ACHN (cell line): ENCODE measurements around the gene VPS8.
"Not testable (repeated sequence)": the region's sequence is repeated elsewhere in the genome, so short reads cannot be mapped to it uniquely, and the experiment has no call there.

Experiments used
- DNase-seq: peaks from one replicate; pipeline ENCODE4 v3.0.0-alpha.2; 2015
- in situ Hi-C: cut with HindIII; loops from 2 replicates; pipeline ENCODE4 v1.10.0; 2017; ENCODE audit warnings: low sequenced_read_pairs, low pct_ligation_motif_present, low pct_unique_long_range_greater_than_20kb

The VPS8 gene

GRCh38 chr3:185017584-185017983 lies 205.6 kb downstream of the VPS8 start:
- in situ Hi-C loops, DNase-seq: not testable (repeated sequence)

GRCh38 chr3:185017996-185018395 lies 206.0 kb downstream of the VPS8 start:
- in situ Hi-C loops, DNase-seq: not testable (repeated sequence)

- in situ Hi-C loops: no loop called here
- no peak for DNase-seq
Measured at GRCh38 chr3:185021256-185021655, 209.3 kb downstream of the VPS8 start.

- in situ Hi-C loops: no loop called here
- DNase-seq: no peak
Measured at GRCh38 chr3:185024406-185024805, 212.4 kb downstream of the VPS8 start.

- in situ Hi-C loops: no loop called here
- no peak for DNase-seq
Measured at GRCh38 chr3:185024966-185025365, 213.0 kb downstream of the VPS8 start.

- in situ Hi-C loops: no loop called here
- no peak for DNase-seq
Measured at GRCh38 chr3:185028121-185028520, 216.2 kb downstream of the VPS8 start.

- in situ Hi-C loops: no loop called here
- DNase-seq: no peak
Measured at GRCh38 chr3:185029086-185029485, 217.1 kb downstream of the VPS8 start.

GRCh38 chr3:185030399-185030798 lies 218.4 kb downstream of the VPS8 start:
- no peak for DNase-seq
- in situ Hi-C loops: no loop called here

- in situ Hi-C loops: no loop called here
- DNase-seq: no peak
Measured at GRCh38 chr3:185030951-185031350, 219.0 kb downstream of the VPS8 start.

GRCh38 chr3:185037801-185038200 lies 225.8 kb downstream of the VPS8 start:
- in situ Hi-C loops: no loop called here
- no peak for DNase-seq

- in situ Hi-C loops: no loop called here
- DNase-seq: no peak
Measured at GRCh38 chr3:185040425-185040824, 228.5 kb downstream of the VPS8 start.

- DNase-seq: no peak
- in situ Hi-C loops: no loop called here
Measured at GRCh38 chr3:185041540-185041939, 229.6 kb downstream of the VPS8 start.

- in situ Hi-C loops: no loop called here
- no peak for DNase-seq
Measured at GRCh38 chr3:185042312-185043050, 230.5 kb downstream of the VPS8 start.

- DNase-seq: no peak
- in situ Hi-C loops: no loop called here
Measured at GRCh38 chr3:185046164-185046515, 234.2 kb downstream of the VPS8 start.

- in situ Hi-C loops: no loop called here
- DNase-seq: no peak
Measured at GRCh38 chr3:185046603-185047002, 234.6 kb downstream of the VPS8 start.

GRCh38 chr3:185049710-185050109 lies 237.7 kb downstream of the VPS8 start:
- no peak for DNase-seq

GRCh38 chr3:185051801-185052200 lies 239.8 kb downstream of the VPS8 start:
- in situ Hi-C loops: no loop called here
- DNase-seq: no peak

More at GRCh38 chr3:185049710-185050109, 237.7 kb downstream of the VPS8 start:
- in situ Hi-C loops: no loop called here

- no peak for DNase-seq
- in situ Hi-C loops: no loop called here
Measured at GRCh38 chr3:185052631-185053030, 240.7 kb downstream of the VPS8 start.

- in situ Hi-C loops: no loop called here
- DNase-seq: no peak
Measured at GRCh38 chr3:185056908-185057307, 244.9 kb downstream of the VPS8 start.

- no peak for DNase-seq
- in situ Hi-C loops: no loop called here
Measured at GRCh38 chr3:185057829-185058228, 245.9 kb downstream of the VPS8 start.

GRCh38 chr3:185058796-185059195 lies 246.8 kb downstream of the VPS8 start:
- in situ Hi-C loops: no loop called here
- no peak for DNase-seq
